HCT116 (cell line): Measurements from ENCODE around the gene KLHL18. TPM values are rescaled to one million over a fixed set of nuclear protein-coding genes. Genes with fewer than 3 reads are reported as not detected.

ENCODE experiments used
- ATAC-seq: fragments of 200-7000 bp; cut with Tn5 transposase; 2 replicates; pipeline ENCODE4 v1.9.1; 2020; ENCODE audit warnings: mild to moderate bottlenecking, moderate library complexity
- BruUV-seq: library from RNA; stranded (reverse); fragments of 400-500 nt; replicated peaks from 2 replicates; lab custom pipeline; 2021; lab: Mats Ljungman, UMichigan
- CTCF ChIA-PET: fragments of 300-600 bp; sonication (Branson Sonifier 250); formaldehyde crosslinking; loops from one replicate; lab custom pipeline; 2021; ENCODE audit warnings: antibody characterized with exemption; lab: Charles Lee
- POLR2A ChIA-PET: fragments of 300-600, 350-600 bp; sonication (Branson Sonifier 250); formaldehyde crosslinking; loops from one replicate; lab custom pipeline; 2021; ENCODE audit warnings: antibody characterized with exemption; lab: Charles Lee
- RAD21 ChIA-PET, 2 experiments: fragments of 300-600 bp; sonication (Branson Sonifier 250); formaldehyde crosslinking; loops; one replicate each; lab custom pipeline; 2023; ENCODE audit warnings: low total read pairs in 2 of 2; ENCODE audit not compliant: uncharacterized antibody in 2 of 2, unreplicated experiment in 2 of 2, low non-redundant PET in 1 of 2; lab: Charles Lee
- DNase-seq: peaks from one replicate; pipeline ENCODE4 v3.0.0-alpha.2; 2010; ENCODE audit warnings: low read depth, low spot score
- H2AFZ ChIP-seq: fragments of 200-600 bp; shearing (Covaris generic), sonication (generic); 2 replicates; pipeline ENCODE4 v1.6.1; 2017; ENCODE audit warnings: low read depth, mixed run types, mixed read lengths, antibody characterized with exemption, low read length; ENCODE audit not compliant: poor library complexity, severe bottlenecking
- H3K27ac ChIP-seq: 2 replicates; pipeline ENCODE4 v1.5.1; 2012; ENCODE audit warnings: low read depth, low read length
- H3K27me3 ChIP-seq: fragments of 200-600 bp; sonication (generic); 2 replicates; pipeline ENCODE4 v1.6.1; 2016; ENCODE audit warnings: mixed run types, low read length, mixed read lengths; ENCODE audit not compliant: insufficient read depth
- H3K36me3 ChIP-seq, 2 experiments: fragments of 200-500 bp in 1 of 2; fragments of 200-600 bp in 1 of 2; sonication (Bioruptor generic) in 1 of 2; sonication (generic) in 1 of 2; 2 replicates each; pipeline versions ENCODE4 v1.5.1 to v1.6.1; 2014 to 2016; ENCODE audit warnings: low read length in 2 of 2, inconsistent platforms in 1 of 2, mixed read lengths in 1 of 2, mixed run types in 1 of 2; ENCODE audit not compliant: insufficient read depth in 2 of 2, control insufficient read depth in 1 of 2
- H3K4me1 ChIP-seq, 2 experiments: fragments of 200-600 bp in 1 of 2; sonication (generic) in 1 of 2; 2 replicates each; pipeline versions ENCODE4 v1.5.1 to v1.6.1; 2012 to 2017; ENCODE audit warnings: low read length in 2 of 2, inconsistent platforms in 1 of 2, mild to moderate bottlenecking in 1 of 2, mixed read lengths in 1 of 2, mixed run types in 1 of 2, moderate library complexity in 1 of 2; ENCODE audit not compliant: insufficient read depth in 2 of 2, control insufficient read depth in 1 of 2
- H3K4me2 ChIP-seq: fragments of 200-600 bp; sonication (generic); 2 replicates; pipeline ENCODE4 v1.6.1; 2017; ENCODE audit warnings: mixed run types, low read length, mixed read lengths
- H3K4me3 ChIP-seq, 2 experiments: fragments of 200-600 bp in 1 of 2; sonication (generic) in 1 of 2; replicated peaks in 1 of 2; 2 replicates each; pipeline ENCODE4 v1.5.1; 2011 to 2016; ENCODE audit warnings: low read length in 2 of 2, control low read depth in 1 of 2, low read depth in 1 of 2, mild to moderate bottlenecking in 1 of 2, mixed read lengths in 1 of 2, mixed run types in 1 of 2
- H3K79me2 ChIP-seq: fragments of 200-600 bp; sonication (generic); 2 replicates; pipeline ENCODE4 v1.6.1; 2017; ENCODE audit warnings: mild to moderate bottlenecking, mixed run types, low read length, moderate library complexity, mixed read lengths; ENCODE audit not compliant: insufficient read depth
- H3K9ac ChIP-seq: fragments of 200-600 bp; sonication (generic); 2 replicates; pipeline ENCODE4 v1.6.1; 2016; ENCODE audit warnings: low read length, mixed read lengths
- H3K9me2 ChIP-seq: fragments of 200-600 bp; sonication (generic), shearing (Covaris generic); 2 replicates; pipeline ENCODE4 v1.6.1; 2017; ENCODE audit warnings: mixed run types, mild to moderate bottlenecking, moderate library complexity; ENCODE audit not compliant: insufficient read depth
- H3K9me3 ChIP-seq, 2 experiments: fragments of 200-500 bp in 1 of 2; fragments of 200-600 bp in 1 of 2; sonication (Bioruptor generic) in 1 of 2; sonication (generic) in 1 of 2; 2 replicates each; pipeline ENCODE4 v1.6.1; 2014 to 2017; ENCODE audit warnings: low read length in 2 of 2, mixed read lengths in 2 of 2, inconsistent platforms in 1 of 2, low read depth in 1 of 2, mild to moderate bottlenecking in 1 of 2, mixed run types in 1 of 2, moderate library complexity in 1 of 2; ENCODE audit not compliant: control insufficient read depth in 1 of 2, insufficient read depth in 1 of 2
- H4K20me1 ChIP-seq: fragments of 200-600 bp; sonication (generic), shearing (Covaris generic); 2 replicates; pipeline ENCODE4 v1.6.1; 2017; ENCODE audit warnings: mixed run types, mild to moderate bottlenecking, moderate library complexity; ENCODE audit not compliant: insufficient read depth
- CBX3 ChIP-seq: IDR thresholded peaks from 2 replicates; pipeline ENCODE4 v1.6.1; 2012; ENCODE audit warnings: low read depth
- CEBPB ChIP-seq: IDR thresholded peaks from 2 replicates; pipeline ENCODE4 v1.6.1; 2012; ENCODE audit warnings: low read depth
- CTCF ChIP-seq, 3 experiments: fragments of 200-600 bp in 1 of 3; sonication (generic) in 1 of 3; IDR thresholded peaks in 2 of 3; conservative IDR thresholded peaks in 1 of 3; 2 replicates each; pipeline ENCODE4 v1.5.1; 2012 to 2017; ENCODE audit warnings: low read depth in 2 of 3, low read length in 2 of 3, antibody characterized with exemption in 1 of 3, borderline replicate concordance in 1 of 3, control low read depth in 1 of 3, mild to moderate bottlenecking in 1 of 3, mixed read lengths in 1 of 3, mixed run types in 1 of 3, moderate library complexity in 1 of 3; ENCODE audit not compliant: insufficient read depth in 1 of 3
- EGR1 ChIP-seq: IDR thresholded peaks from 2 replicates; pipeline ENCODE4 v1.6.1; 2012; ENCODE audit warnings: low read depth
- ELF1 ChIP-seq: IDR thresholded peaks from 2 replicates; pipeline ENCODE4 v1.6.1; 2012; ENCODE audit warnings: low read depth, borderline replicate concordance
- EZH2 ChIP-seq: fragments of 200-600 bp; sonication (generic); IDR thresholded peaks from 2 replicates; pipeline ENCODE4 v1.6.1; 2017; ENCODE audit warnings: antibody characterized with exemption, mixed run types
- EZH2phosphoT487 ChIP-seq: fragments of 200-600 bp; IDR thresholded peaks from 2 replicates; pipeline ENCODE4 v1.6.1; 2018; ENCODE audit warnings: antibody characterized with exemption, borderline replicate concordance
- JUND ChIP-seq: IDR thresholded peaks from 2 replicates; pipeline ENCODE4 v1.6.1; 2012
- MAX ChIP-seq: IDR thresholded peaks from 2 replicates; pipeline ENCODE4 v1.6.1; 2012
- RAD21 ChIP-seq: IDR thresholded peaks from 2 replicates; pipeline ENCODE4 v1.6.1; 2012; ENCODE audit warnings: low read depth, mild to moderate bottlenecking
- REST ChIP-seq: IDR thresholded peaks from 2 replicates; pipeline ENCODE4 v1.6.1; 2012; ENCODE audit warnings: low read depth
- SIN3A ChIP-seq: IDR thresholded peaks from 2 replicates; pipeline ENCODE4 v1.6.1; 2012; ENCODE audit warnings: low read depth
- SP1 ChIP-seq: IDR thresholded peaks from 2 replicates; pipeline ENCODE4 v1.6.1; 2012; ENCODE audit warnings: low read depth
- SRF ChIP-seq: IDR thresholded peaks from 2 replicates; pipeline ENCODE4 v1.6.1; 2012; ENCODE audit warnings: low read depth
- TCF7L2 ChIP-seq: IDR thresholded peaks from 2 replicates; pipeline ENCODE4 v1.7.0; 2011; ENCODE audit warnings: borderline replicate concordance, inconsistent platforms; ENCODE audit not compliant: insufficient read depth, insufficient read length; ENCODE audit errors: extremely low read depth
- YY1 ChIP-seq: IDR thresholded peaks from 2 replicates; pipeline ENCODE4 v1.6.1; 2011; ENCODE audit warnings: low read length, low read depth, moderate library complexity, mild to moderate bottlenecking; ENCODE audit not compliant: insufficient replicate concordance; ENCODE audit errors: extremely low read depth
- ZBTB33 ChIP-seq: IDR thresholded peaks from 2 replicates; pipeline ENCODE4 v1.6.1; 2011; ENCODE audit warnings: mild to moderate bottlenecking, low read length, moderate library complexity; ENCODE audit not compliant: insufficient replicate concordance; ENCODE audit errors: extremely low read depth
- ZFX ChIP-seq: fragments of 450-650 bp; IDR thresholded peaks from 2 replicates; pipeline ENCODE4 v1.6.1; 2017
- ZNF274 ChIP-seq: fragments of 200-500 bp; sonication (Bioruptor generic); IDR thresholded peaks from 2 replicates; pipeline ENCODE4 v1.6.1; 2014; ENCODE audit warnings: mild to moderate bottlenecking, low read depth, low read length, inconsistent platforms
- intact Hi-C: fragments of 100-400 bp; cut with micrococcal nuclease; formaldehyde crosslinking; loops from 2 replicates; pipeline ENCODE4 v1.10.0; 2022
- total RNA-seq: library from RNA; stranded (reverse); gene quantifications from one replicate; pipeline ENCODE4 v1.2.1, GENCODE V29; 2021; ENCODE audit not compliant: unreplicated experiment

The KLHL18 gene
- total RNA-seq, 1 experiment from 2014 or later = 32.3 TPM

- no peak for DNase-seq
- no peak for ATAC-seq
- Histone ChIP-seq H2AFZ (no peak overlapping the region), H4K20me1 (no peaks in the 10 kb centered on the region), H3K27ac (no peak overlapping the region), H3K27me3 (no peaks in the 10 kb centered on the region), H3K79me2 (peaks cover 18% of the 10 kb centered on the region), H3K9me2 (no peaks in the 10 kb centered on the region), H3K4me2 (no peak overlapping the region), H3K4me1 (peaks cover 9 to 16% of the 10 kb centered on the region in 2 experiments), H3K36me3 (no peaks in the 10 kb centered on the region), H3K4me3 (no peak overlapping the region), H3K9me3 (no peaks in the 10 kb centered on the region), H3K9ac (no peak overlapping the region)
- TF ChIP-seq ZFX = no peak
- TF ChIP-seq YY1 = no peak
- no peak for TF ChIP-seq SIN3A
- TF ChIP-seq ELF1 = no peak
- TF ChIP-seq SP1 = no peak
- TF ChIP-seq EZH2 = no peak
- no peak for TF ChIP-seq ZNF274
- TF ChIP-seq SRF = no peak
- TF ChIP-seq MAX = no peak
- TF ChIP-seq CEBPB = no peak
- no peak for TF ChIP-seq CBX3
- no peak for TF ChIP-seq RAD21
- TF ChIP-seq ZBTB33 = no peak
- no peak for TF ChIP-seq TCF7L2
- no peak for TF ChIP-seq EZH2phosphoT487
- TF ChIP-seq JUND = no peak
- TF ChIP-seq REST = no peak
- no peak for TF ChIP-seq EGR1
- TF ChIP-seq CTCF (IDR thresholded peaks at IDR 0.05 in 2 of 3, conservative IDR thresholded peaks at IDR 0.05 in 1 of 3; ENCODE audit: borderline replicate concordance in 1 of 3, insufficient read depth in 1 of 3, low read depth in 2 of 3, low read length in 2 of 3) = no peak
- ChIA-PET POLR2A (no interaction called here), CTCF (no interaction called here), RAD21 (no interaction called here)
- intact Hi-C loops = no loop called here
- BruUV-seq = no TSS peak
These were observed 93.6 kb downstream of the KLHL18 start for GRCh38 chr3:47376393-47376792.
